HEK293T (cell line): Measurements from ENCODE around the gene MRPL51.

ENCODE experiments used
- SP1 ChIP-seq: fragments of 450-650 bp; IDR thresholded peaks from 2 replicates; pipeline ENCODE4 v1.6.1; 2017
- SUZ12 ChIP-seq: fragments of 450-650 bp; IDR thresholded peaks from 2 replicates; pipeline ENCODE4 v1.6.1; 2016; ENCODE audit warnings: mild to moderate bottlenecking
- ZNF384 ChIP-seq: fragments of 450-650 bp; IDR thresholded peaks from 2 replicates; pipeline ENCODE4 v1.6.1; 2016

- TF ChIP-seq ZNF384: no peak
- TF ChIP-seq SUZ12: no peak
- no peak for TF ChIP-seq SP1
Measured at GRCh38 chr12:6450869-6451347, 42.2 kb downstream of the MRPL51 start.
